ENCODE data around the gene ZBTB20.
A peak's percentile ranks its signal among the peaks of the same experiment; 100 is the strongest.

ZBTB20 gene

GRCh38 chr3:114566767-114567166, 580.3 kb downstream of the ZBTB20 start:
- Histone ChIP-seq H3K4me1 (ENCODE audit: low read length) (peaks cover 17% of the 10 kb centered on the region), H3K9me3 (ENCODE audit: insufficient read depth, low read length) (no peaks in the 10 kb centered on the region), H3K4me2 (ENCODE audit: low read length) (no peak overlapping the region), H3K79me2 (ENCODE audit: low read length) (no peaks in the 10 kb centered on the region), H3K27me3 (ENCODE audit: low read depth, low read length) (no peaks in the 10 kb centered on the region), H3K27ac (ENCODE audit: low read length) (no peak overlapping the region), H3K4me3 (ENCODE audit: low read length) (no peak overlapping the region), H4K20me1 (ENCODE audit: insufficient read depth, low read length) (no peaks in the 10 kb centered on the region), H2AFZ (ENCODE audit: low read depth, low read length) (no peak overlapping the region), H3K9ac (ENCODE audit: low read length) (no peak overlapping the region), H3K36me3 (replicated peaks; ENCODE audit: low read depth, low read length) (no peaks in the 10 kb centered on the region)
- TF ChIP-seq, protein P1, sequence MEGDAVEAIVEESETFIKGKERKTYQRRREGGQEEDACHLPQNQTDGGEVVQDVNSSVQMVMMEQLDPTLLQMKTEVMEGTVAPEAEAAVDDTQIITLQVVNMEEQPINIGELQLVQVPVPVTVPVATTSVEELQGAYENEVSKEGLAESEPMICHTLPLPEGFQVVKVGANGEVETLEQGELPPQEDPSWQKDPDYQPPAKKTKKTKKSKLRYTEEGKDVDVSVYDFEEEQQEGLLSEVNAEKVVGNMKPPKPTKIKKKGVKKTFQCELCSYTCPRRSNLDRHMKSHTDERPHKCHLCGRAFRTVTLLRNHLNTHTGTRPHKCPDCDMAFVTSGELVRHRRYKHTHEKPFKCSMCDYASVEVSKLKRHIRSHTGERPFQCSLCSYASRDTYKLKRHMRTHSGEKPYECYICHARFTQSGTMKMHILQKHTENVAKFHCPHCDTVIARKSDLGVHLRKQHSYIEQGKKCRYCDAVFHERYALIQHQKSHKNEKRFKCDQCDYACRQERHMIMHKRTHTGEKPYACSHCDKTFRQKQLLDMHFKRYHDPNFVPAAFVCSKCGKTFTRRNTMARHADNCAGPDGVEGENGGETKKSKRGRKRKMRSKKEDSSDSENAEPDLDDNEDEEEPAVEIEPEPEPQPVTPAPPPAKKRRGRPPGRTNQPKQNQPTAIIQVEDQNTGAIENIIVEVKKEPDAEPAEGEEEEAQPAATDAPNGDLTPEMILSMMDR (IDR thresholded peaks at IDR 0.05; ENCODE audit: low read depth, low read length), result no peak
- TF ChIP-seq EZH2phosphoT487 (IDR thresholded peaks at IDR 0.05; ENCODE audit: low read depth), result no peak

- H4K20me1 ChIP-seq (ENCODE audit: insufficient read depth, low read length), result no peaks in the 10 kb centered on the region
- no peak overlapping the region for H3K27ac ChIP-seq (ENCODE audit: low read length)
- no peak overlapping the region for H3K4me3 ChIP-seq (ENCODE audit: low read length)
- no peaks in the 10 kb centered on the region for H3K36me3 ChIP-seq (replicated peaks; ENCODE audit: low read depth, low read length)
- no peaks in the 10 kb centered on the region for H3K27me3 ChIP-seq (ENCODE audit: low read depth, low read length)
- no peak overlapping the region for H2AFZ ChIP-seq (ENCODE audit: low read depth, low read length)
- peaks cover 17% of the 10 kb centered on the region for H3K4me1 ChIP-seq (ENCODE audit: low read length)
- H3K9ac ChIP-seq (ENCODE audit: low read length), result no peak overlapping the region
- H3K9me3 ChIP-seq (ENCODE audit: insufficient read depth, low read length), result no peaks in the 10 kb centered on the region
- TF ChIP-seq, protein P1 (IDR thresholded peaks at IDR 0.05; ENCODE audit: low read depth, low read length), result no peak
- no peak for TF ChIP-seq EZH2phosphoT487 (IDR thresholded peaks at IDR 0.05; ENCODE audit: low read depth)
- no peaks in the 10 kb centered on the region for H3K79me2 ChIP-seq (ENCODE audit: low read length)
- peak overlapping the region; percentile 21 for H3K4me2 ChIP-seq (ENCODE audit: low read length)
Measured at GRCh38 chr3:114566162-114566755, 580.8 kb downstream of the ZBTB20 start.

- no peak overlapping the region for H3K4me3 ChIP-seq (ENCODE audit: low read length)
- H3K9me3 ChIP-seq (ENCODE audit: insufficient read depth, low read length), result no peaks in the 10 kb centered on the region
- no peaks in the 10 kb centered on the region for H3K27me3 ChIP-seq (ENCODE audit: low read depth, low read length)
- H3K79me2 ChIP-seq (ENCODE audit: low read length), result no peaks in the 10 kb centered on the region
- no peak overlapping the region for H3K9ac ChIP-seq (ENCODE audit: low read length)
- no peak overlapping the region for H3K27ac ChIP-seq (ENCODE audit: low read length)
- H3K4me1 ChIP-seq (ENCODE audit: low read length), result peaks cover 17% of the 10 kb centered on the region
- no peaks in the 10 kb centered on the region for H3K36me3 ChIP-seq (replicated peaks; ENCODE audit: low read depth, low read length)
- no peak overlapping the region for H2AFZ ChIP-seq (ENCODE audit: low read depth, low read length)
- no peaks in the 10 kb centered on the region for H4K20me1 ChIP-seq (ENCODE audit: insufficient read depth, low read length)
- H3K4me2 ChIP-seq (ENCODE audit: low read length), result peak overlapping the region; percentile 21; the same call in 1 of the 2 replicates
- no peak for TF ChIP-seq EZH2phosphoT487 (IDR thresholded peaks at IDR 0.05; ENCODE audit: low read depth)
- TF ChIP-seq, protein P1 (IDR thresholded peaks at IDR 0.05; ENCODE audit: low read depth, low read length), result no peak
Measured at GRCh38 chr3:114565216-114565615, 581.9 kb downstream of the ZBTB20 start.

DNA sequence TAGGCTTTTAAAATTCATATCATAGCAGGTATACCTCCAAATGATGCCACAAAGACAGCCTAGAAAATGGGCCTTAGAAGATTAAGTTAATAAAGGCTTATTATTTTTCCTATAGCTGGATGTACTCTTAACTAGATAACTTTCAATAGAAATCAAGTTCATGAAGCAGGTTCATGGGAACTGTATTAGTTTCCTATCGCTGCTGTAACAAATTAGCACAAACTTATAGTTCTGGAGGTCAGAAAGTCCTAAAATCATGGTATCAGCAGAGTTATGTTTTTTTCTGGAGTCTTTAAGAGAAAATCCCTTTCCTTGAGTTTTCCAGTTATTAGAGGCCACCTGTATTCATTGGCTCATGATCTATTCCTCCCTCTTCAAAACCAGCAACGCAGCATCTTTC, 583.4 kb downstream of the ZBTB20 start:
- TF ChIP-seq, protein P1 (IDR thresholded peaks at IDR 0.05; ENCODE audit: low read depth, low read length), result no peak
- no peak for TF ChIP-seq EZH2phosphoT487 (IDR thresholded peaks at IDR 0.05; ENCODE audit: low read depth)
- Histone ChIP-seq H4K20me1 (ENCODE audit: insufficient read depth, low read length) (no peaks in the 10 kb centered on the region), H3K79me2 (ENCODE audit: low read length) (no peaks in the 10 kb centered on the region), H2AFZ (ENCODE audit: low read depth, low read length) (no peak overlapping the region), H3K27ac (ENCODE audit: low read length) (no peak overlapping the region), H3K4me2 (ENCODE audit: low read length) (no peak overlapping the region), H3K4me1 (ENCODE audit: low read length) (peaks cover 17% of the 10 kb centered on the region), H3K9me3 (ENCODE audit: insufficient read depth, low read length) (no peaks in the 10 kb centered on the region), H3K4me3 (ENCODE audit: low read length) (no peak overlapping the region), H3K27me3 (ENCODE audit: low read depth, low read length) (no peaks in the 10 kb centered on the region), H3K9ac (ENCODE audit: low read length) (no peak overlapping the region), H3K36me3 (replicated peaks; ENCODE audit: low read depth, low read length) (no peaks in the 10 kb centered on the region)

Data from OCI-LY3 (cell line).